ENCODE measurements around the gene BMP10.

BMP10 gene

GRCh38 chr2:68847751-68848150, 23.4 kb downstream of the BMP10 start:
- DNase-seq = no peak

GRCh38 chr2:68846091-68846490, 25.1 kb downstream of the BMP10 start:
- DNase-seq = no peak

GRCh38 chr2:68845043-68845442, 26.2 kb downstream of the BMP10 start:
- DNase-seq = no peak

GRCh38 chr2:68839260-68839833, 31.9 kb downstream of the BMP10 start:
- no peak for DNase-seq

GRCh38 chr2:68838641-68839040, 32.6 kb downstream of the BMP10 start:
- DNase-seq = no peak

- no peak for DNase-seq
Measured at GRCh38 chr2:68837861-68838341, 33.3 kb downstream of the BMP10 start.

GRCh38 chr2:68837164-68837860, 33.9 kb downstream of the BMP10 start:
- DNase-seq = no peak

- DNase-seq = no peak
Measured at GRCh38 chr2:68835621-68836020, 35.6 kb downstream of the BMP10 start.

GRCh38 chr2:68834737-68835376, 36.3 kb downstream of the BMP10 start:
- no peak for DNase-seq

GRCh38 chr2:68833162-68833561, 38.0 kb downstream of the BMP10 start:
- no peak for DNase-seq

GRCh38 chr2:68832233-68832869, 38.8 kb downstream of the BMP10 start:
- DNase-seq = no peak

- no peak for DNase-seq
Measured at GRCh38 chr2:68831686-68832232, 39.4 kb downstream of the BMP10 start.

- DNase-seq = no peak
Measured at GRCh38 chr2:68829749-68830148, 41.4 kb downstream of the BMP10 start.

GRCh38 chr2:68828887-68829708, 42.1 kb downstream of the BMP10 start:
- DNase-seq = no peak

- DNase-seq = no peak
Measured at GRCh38 chr2:68827666-68828065, 43.5 kb downstream of the BMP10 start.

GRCh38 chr2:68825866-68826265, 45.3 kb downstream of the BMP10 start:
- no peak for DNase-seq

GRCh38 chr2:68824831-68825230, 46.4 kb downstream of the BMP10 start:
- no peak for DNase-seq

GRCh38 chr2:68822207-68822872, 48.9 kb downstream of the BMP10 start:
- no peak for DNase-seq

GRCh38 chr2:68819556-68819955, 51.6 kb downstream of the BMP10 start:
- DNase-seq = no peak

GRCh38 chr2:68817306-68817705, 53.9 kb downstream of the BMP10 start:
- no peak for DNase-seq
